Keratinocyte (primary cell): ENCODE results near the gene TMEM38A. TPM values are rescaled to one million over a fixed set of nuclear protein-coding genes. Genes with fewer than 3 reads are reported as not detected.

Experiments
- DNase-seq: peaks from one replicate; pipeline ENCODE4 v3.0.0-alpha.2; 2011; ENCODE audit warnings: low read depth, missing footprints, low spot score
- FAIRE-seq: peaks from 2 replicates; lab custom pipeline; 2011; peaks lifted over from hg19 to GRCh38; lab: Jason Lieb, UNC
- H2AFZ ChIP-seq: 2 replicates; pipeline ENCODE4 v1.6.0; 2012; ENCODE audit warnings: low read length, control low read depth, inconsistent platforms; ENCODE audit not compliant: control insufficient read depth
- H3K27ac ChIP-seq: 2 replicates; pipeline ENCODE4 v1.5.1; 2011; ENCODE audit warnings: low read length; ENCODE audit not compliant: control insufficient read depth, insufficient read depth
- H3K27me3 ChIP-seq: 3 replicates; pipeline ENCODE4 v1.6.0; 2011; ENCODE audit warnings: low read length; ENCODE audit not compliant: control insufficient read depth, insufficient read depth; ENCODE audit errors: extremely low read depth
- H3K36me3 ChIP-seq, 2 experiments: 2 replicates in 1 of 2; 3 replicates in 1 of 2; pipeline ENCODE4 v1.5.1; 2011; ENCODE audit warnings: low read length in 2 of 2, mild to moderate bottlenecking in 1 of 2; ENCODE audit not compliant: control insufficient read depth in 2 of 2, insufficient read depth in 2 of 2; ENCODE audit errors: extremely low read depth in 1 of 2
- H3K4me1 ChIP-seq: 3 replicates; pipeline ENCODE4 v1.5.1; 2011; ENCODE audit warnings: low read length; ENCODE audit not compliant: control insufficient read depth, insufficient read depth; ENCODE audit errors: extremely low read depth
- H3K4me2 ChIP-seq: 3 replicates; pipeline ENCODE4 v1.6.0; 2011; ENCODE audit warnings: low read depth, low read length; ENCODE audit not compliant: control insufficient read depth, insufficient read depth; ENCODE audit errors: extremely low read depth
- H3K4me3 ChIP-seq, 3 experiments: fragments of 200-600 bp in 1 of 3; sonication (generic) in 1 of 3; 2 replicates in 2 of 3; 3 replicates in 1 of 3; pipeline ENCODE4 v1.5.1; 2011 to 2016; ENCODE audit warnings: low read length in 3 of 3, mild to moderate bottlenecking in 3 of 3, control low read depth in 2 of 3, inconsistent platforms in 1 of 3, low read depth in 1 of 3, mixed read lengths in 1 of 3, mixed run types in 1 of 3, moderate library complexity in 1 of 3; ENCODE audit not compliant: control insufficient read depth in 2 of 3, insufficient read depth in 2 of 3; ENCODE audit errors: extremely low read depth in 1 of 3
- H3K79me2 ChIP-seq: 2 replicates; pipeline ENCODE4 v1.6.0; 2012; ENCODE audit warnings: low read length; ENCODE audit not compliant: control insufficient read depth, insufficient read depth
- H3K9ac ChIP-seq: 3 replicates; pipeline ENCODE4 v1.6.0; 2011; ENCODE audit warnings: low read length; ENCODE audit not compliant: control insufficient read depth, insufficient read depth; ENCODE audit errors: extremely low read depth
- H3K9me1 ChIP-seq: 3 replicates; pipeline ENCODE4 v1.6.0; 2011; ENCODE audit warnings: low read length; ENCODE audit not compliant: control insufficient read depth, insufficient read depth; ENCODE audit errors: extremely low read depth
- H3K9me3 ChIP-seq: 2 replicates; pipeline ENCODE4 v1.5.1; 2012; ENCODE audit warnings: low read depth, low read length; ENCODE audit not compliant: control insufficient read depth
- H4K20me1 ChIP-seq: 3 replicates; pipeline ENCODE4 v1.6.0; 2011; ENCODE audit warnings: low read length; ENCODE audit not compliant: control insufficient read depth, insufficient read depth; ENCODE audit errors: extremely low read depth
- CTCF ChIP-seq, 3 experiments: IDR thresholded peaks in 1 of 3; conservative IDR thresholded peaks in 1 of 3; optimal IDR thresholded peaks in 1 of 3; 2 replicates in 2 of 3; 3 replicates in 1 of 3; pipeline versions ENCODE3 to v1.5.1; 2011; ENCODE audit warnings: low read length in 3 of 3, mild to moderate bottlenecking in 3 of 3, moderate library complexity in 2 of 3, control low read depth in 1 of 3, inconsistent platforms in 1 of 3; ENCODE audit not compliant: insufficient read depth in 2 of 3; ENCODE audit errors: extremely low read depth in 1 of 3
- EZH2 ChIP-seq: IDR thresholded peaks from one replicate; pipeline ENCODE4 v1.6.1; 2012; ENCODE audit warnings: inconsistent platforms, mild to moderate bottlenecking, low read length, moderate library complexity
- dilution Hi-C: fragments of 300-500 bp; cut with MboI; formaldehyde crosslinking; loops from one replicate; pipeline ENCODE4 v1.7.0; 2020; ENCODE audit warnings: low sequenced_read_pairs; ENCODE audit not compliant: extremely low pct_ligation_motif_present
- polyA plus RNA-seq, 5 experiments: library from polyadenylated mRNA; depleted of rRNA in 3 of 5; stranded (reverse) in 3 of 5; stranded (forward) in 1 of 5; unstranded in 1 of 5; fragments of >200 nt; gene quantifications; 1 replicate in 1 of 5; 2 replicates in 3 of 5; 3 replicates in 1 of 5; pipeline versions ENCODE4 v1.2.1 to v1.2.3, GENCODE V29; 2011 to 2012; ENCODE audit warnings: missing spikeins in 2 of 5, low read depth in 1 of 5, low replicate concordance in 1 of 5

Gene TMEM38A
- polyA plus RNA-seq, 1 donor (not counting 4 experiments of a cell fraction or from before 2014, with no cell fraction given) = 2.5 TPM

- Histone ChIP-seq H3K79me2 (peaks cover 96% of the 10 kb centered on the region), H3K27ac (no peak overlapping the region), H3K4me1 (peaks cover 7% of the 10 kb centered on the region), H3K4me3 (no peak overlapping the region), H3K4me2 (no peak overlapping the region), H3K9ac (no peak overlapping the region), H4K20me1 (peaks cover 36% of the 10 kb centered on the region), H3K9me1 (peaks cover 5% of the 10 kb centered on the region), H3K36me3 (peaks cover 0 to 3% of the 10 kb centered on the region in 2 experiments), H2AFZ (no peak overlapping the region), H3K27me3 (no peaks in the 10 kb centered on the region), H3K9me3 (no peaks in the 10 kb centered on the region)
- no peak for TF ChIP-seq EZH2
- no peak for TF ChIP-seq CTCF (optimal IDR thresholded peaks at IDR 0.05 in 1 of 3, IDR thresholded peaks at IDR 0.05 in 1 of 3, conservative IDR thresholded peaks at IDR 0.05 in 1 of 3; ENCODE audit: extremely low read depth in 1 of 3, insufficient read depth in 2 of 3, low read length in 3 of 3)
- no peak for FAIRE-seq
- dilution Hi-C loops = no loop called here
- DNase-seq = no peak
Measured at GRCh38 chr19:16613841-16614240, 47.1 kb upstream of the TMEM38A start.

- no peak for DNase-seq
- H4K20me1 ChIP-seq = peaks cover 43% of the 10 kb centered on the region
- peaks cover 7% of the 10 kb centered on the region for H3K4me1 ChIP-seq
- no peak overlapping the region for H3K4me2 ChIP-seq
- peaks cover 5% of the 10 kb centered on the region for H3K9me1 ChIP-seq
- no peak overlapping the region for H2AFZ ChIP-seq
- H3K27ac ChIP-seq = no peak overlapping the region
- H3K36me3 ChIP-seq = peaks cover 0 to 3% of the 10 kb centered on the region in 2 experiments
- H3K27me3 ChIP-seq = no peaks in the 10 kb centered on the region
- no peak for FAIRE-seq
- H3K4me3 ChIP-seq = no peak overlapping the region
- TF ChIP-seq CTCF (optimal IDR thresholded peaks at IDR 0.05 in 1 of 3, IDR thresholded peaks at IDR 0.05 in 1 of 3, conservative IDR thresholded peaks at IDR 0.05 in 1 of 3; ENCODE audit: extremely low read depth in 1 of 3, insufficient read depth in 2 of 3, low read length in 3 of 3) (no peak), EZH2 (no peak)
- H3K79me2 ChIP-seq = peaks cover 96% of the 10 kb centered on the region
- no peak overlapping the region for H3K9ac ChIP-seq
- no peaks in the 10 kb centered on the region for H3K9me3 ChIP-seq
- dilution Hi-C loops = no loop called here
Measured at GRCh38 chr19:16614941-16615340, 46.0 kb upstream of the TMEM38A start.
